ENCODE data around the gene PIGM.

Gene PIGM

DNA sequence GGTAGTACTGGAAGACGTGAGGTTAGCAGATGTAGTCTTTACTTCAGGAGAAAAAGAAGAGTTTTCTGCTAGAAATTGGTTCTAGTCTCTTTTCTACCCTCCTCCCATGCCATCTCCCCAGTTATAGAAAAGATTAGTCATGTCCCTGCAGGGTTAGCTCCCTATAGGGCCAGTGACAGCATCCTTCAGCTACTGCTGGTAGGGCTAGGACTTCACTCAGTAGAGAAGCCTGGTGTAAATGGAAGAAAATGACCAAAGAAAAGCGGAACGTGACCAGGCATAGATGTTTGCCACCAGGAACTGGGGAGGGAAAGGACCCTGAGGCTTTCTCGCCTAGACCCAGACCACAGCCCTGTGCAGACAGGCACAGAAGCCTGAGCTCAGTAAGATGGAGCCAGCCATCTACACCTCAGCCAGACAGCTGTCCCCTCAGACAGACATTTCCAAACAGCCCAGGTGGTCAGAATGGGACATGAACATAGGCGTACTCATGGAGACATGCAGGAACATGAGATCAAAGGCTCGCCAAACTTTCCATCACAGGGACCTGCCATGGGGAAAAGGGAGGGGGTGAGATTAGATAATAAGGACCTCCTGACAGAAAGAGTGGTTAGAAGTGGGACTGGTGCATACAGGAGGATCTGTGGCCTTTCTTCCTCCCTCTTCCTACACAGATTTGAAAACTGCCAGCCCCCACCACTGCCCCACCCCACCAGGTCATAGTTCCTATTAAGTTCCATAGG lies 54.3 kb downstream of the PIGM start:
- TF ChIP-seq FOXA1 (IDR thresholded peaks at IDR 0.05) (no peak), ZNF384 (IDR thresholded peaks at IDR 0.05) (no peak), FOXM1 (IDR thresholded peaks at IDR 0.05; ENCODE audit: borderline replicate concordance) (no peak), LEF1 (IDR thresholded peaks at IDR 0.05; ENCODE audit: borderline replicate concordance) (no peak)
- ChIA-PET POLR2A (no interaction called here), CTCF (no interaction called here)

More for the DNA sequence above, 54.3 kb downstream of the PIGM start:
- DNase-seq (ENCODE audit: extremely low spot score), result no peak
